HepG2 (cell line): ENCODE results near the gene STK11. TPM values are rescaled to one million over a fixed set of nuclear protein-coding genes. Genes with fewer than 3 reads are reported as not detected.

Experiments
- ATAC-seq: fragments of 200-7000 bp; cut with Tn5 transposase; 3 replicates; pipeline ENCODE4 v1.9.1; 2020; ENCODE audit warnings: mild to moderate bottlenecking, moderate library complexity
- BruUV-seq: library from RNA; stranded (reverse); fragments of 400-500 nt; replicated peaks from 2 replicates; lab custom pipeline; 2021; lab: Mats Ljungman, UMichigan
- CTCF ChIA-PET: fragments of 300-600 bp; formaldehyde crosslinking; extraction: SDS; loops from one replicate; lab custom pipeline; 2021; ENCODE audit warnings: low total read pairs, inconsistent platforms, low intra/inter-chr PET ratio; lab: Yijun Ruan, JAX
- POLR2A ChIA-PET: fragments of 350-600 bp; sonication (Branson Sonifier 250); formaldehyde crosslinking; loops from one replicate; lab custom pipeline; 2020; ENCODE audit warnings: antibody characterized with exemption, inconsistent platforms; lab: Yijun Ruan, JAX
- DNase-seq: peaks from one replicate; pipeline ENCODE4 v3.0.0-alpha.2; 2015; ENCODE audit warnings: low spot score
- FAIRE-seq: peaks from 3 replicates; lab custom pipeline; 2011; peaks lifted over from hg19 to GRCh38; lab: Jason Lieb, UNC
- H2AFZ ChIP-seq: one replicate; pipeline ENCODE4 v1.6.1; 2011; ENCODE audit warnings: low read length, inconsistent platforms
- H3K27ac ChIP-seq: fragments of 300-600 bp; 3 replicates; pipeline ENCODE4 v1.8.0; 2011; ENCODE audit warnings: mixed run types, mild to moderate bottlenecking, mixed read lengths, low read length, inconsistent platforms; ENCODE audit not compliant: insufficient read depth; ENCODE audit errors: extremely low read length
- H3K27me3 ChIP-seq, 2 experiments: fragments of 200-600 bp in 1 of 2; 2 replicates in 1 of 2; 3 replicates in 1 of 2; pipeline versions ENCODE4 v1.6.0 to v1.8.0; 2011; ENCODE audit warnings: low read length in 2 of 2, mild to moderate bottlenecking in 2 of 2, moderate library complexity in 2 of 2, inconsistent platforms in 1 of 2; ENCODE audit not compliant: insufficient read depth in 2 of 2, control insufficient read depth in 1 of 2
- H3K36me3 ChIP-seq, 2 experiments: fragments of 200-600 bp in 1 of 2; replicated peaks in 1 of 2; 2 replicates in 1 of 2; 3 replicates in 1 of 2; pipeline versions ENCODE4 v1.5.1 to v1.8.0; 2011; ENCODE audit warnings: low read length in 2 of 2, inconsistent platforms in 1 of 2; ENCODE audit not compliant: insufficient read depth in 2 of 2, control insufficient read depth in 1 of 2
- H3K4me1 ChIP-seq: 2 replicates; pipeline ENCODE4 v1.5.1; 2012; ENCODE audit warnings: low read length, inconsistent platforms; ENCODE audit not compliant: insufficient read depth
- H3K4me2 ChIP-seq: 2 replicates; pipeline ENCODE4 v1.6.0; 2011; ENCODE audit warnings: low read depth, low read length, inconsistent platforms
- H3K4me3 ChIP-seq, 3 experiments: fragments of 200-600 bp in 1 of 3; sonication (generic), shearing (Covaris generic) in 1 of 3; replicated peaks in 1 of 3; 2 replicates each; pipeline ENCODE4 v1.5.1; 2011 to 2016; ENCODE audit warnings: low read length in 3 of 3, inconsistent platforms in 2 of 3, low read depth in 2 of 3, mild to moderate bottlenecking in 2 of 3, control low read depth in 1 of 3, mixed read lengths in 1 of 3; ENCODE audit not compliant: insufficient read depth in 1 of 3
- H3K79me2 ChIP-seq: one replicate; pipeline ENCODE4 v1.6.1; 2011; ENCODE audit warnings: low read length, inconsistent platforms; ENCODE audit not compliant: insufficient read depth
- H3K9ac ChIP-seq: 2 replicates; pipeline ENCODE4 v1.6.0; 2011; ENCODE audit warnings: mild to moderate bottlenecking, low read depth, low read length, inconsistent platforms; ENCODE audit not compliant: insufficient read depth
- H3K9me3 ChIP-seq: 2 replicates; pipeline ENCODE4 v1.5.1; 2012; ENCODE audit warnings: mild to moderate bottlenecking, low read length
- H4K20me1 ChIP-seq: 2 replicates; pipeline ENCODE4 v1.6.0; 2011; ENCODE audit warnings: inconsistent platforms, mild to moderate bottlenecking, low read length, moderate library complexity; ENCODE audit not compliant: insufficient read depth
- HOXA9 ChIP-seq: sonication (generic); formaldehyde crosslinking; IDR thresholded peaks from 2 replicates; pipeline ENCODE4 v1.8.1; 2022; ENCODE audit warnings: missing genetic modification reagents, mild to moderate bottlenecking, moderate library complexity, borderline replicate concordance
- MLXIP ChIP-seq: sonication (generic); formaldehyde crosslinking; IDR thresholded peaks from 2 replicates; pipeline ENCODE4 v1.9.0; 2021; ENCODE audit warnings: missing genetic modification reagents, borderline replicate concordance
- NCOA2 ChIP-seq: sonication (generic); formaldehyde crosslinking; IDR thresholded peaks from 2 replicates; pipeline ENCODE4 v1.8.0; 2022; ENCODE audit warnings: inconsistent platforms
- NRL ChIP-seq: sonication (generic); formaldehyde crosslinking; IDR thresholded peaks from 2 replicates; pipeline ENCODE4 v1.5.0; 2020; ENCODE audit warnings: missing genetic modification reagents, mild to moderate bottlenecking, moderate library complexity, borderline replicate concordance
- PITX1 ChIP-seq: sonication (generic); formaldehyde crosslinking; IDR thresholded peaks from 2 replicates; pipeline ENCODE4 v1.5.1; 2020; ENCODE audit warnings: mild to moderate bottlenecking, missing genetic modification reagents
- RXRB ChIP-seq: IDR thresholded peaks from 2 replicates; pipeline ENCODE4 v1.6.1; 2016; ENCODE audit warnings: borderline replicate concordance, missing genetic modification reagents, missing compliant biosample characterization
- THAP9 ChIP-seq: sonication (generic); formaldehyde crosslinking; IDR thresholded peaks from 2 replicates; pipeline ENCODE4; 2020; ENCODE audit warnings: missing genetic modification reagents, mild to moderate bottlenecking, borderline replicate concordance
- TRIM22 ChIP-seq: fragments of 450-650 bp; IDR thresholded peaks from 2 replicates; pipeline ENCODE4 v1.6.1; 2017
- ZBTB38 ChIP-seq: sonication (generic); formaldehyde crosslinking; IDR thresholded peaks from 2 replicates; pipeline ENCODE4 v1.5.1; 2020; ENCODE audit warnings: mild to moderate bottlenecking, missing genetic modification reagents
- ZNF12 ChIP-seq: sonication (generic); formaldehyde crosslinking; IDR thresholded peaks from 2 replicates; pipeline ENCODE4 v1.5.0; 2020; ENCODE audit warnings: missing genetic modification reagents
- ZNF251 ChIP-seq: sonication (generic); formaldehyde crosslinking; IDR thresholded peaks from 2 replicates; pipeline ENCODE4 v1.9.0; 2021; ENCODE audit warnings: mild to moderate bottlenecking, missing genetic modification reagents
- ZNF589 ChIP-seq: sonication (generic); formaldehyde crosslinking; conservative IDR thresholded peaks from 2 replicates; pipeline ENCODE4 v1.8.0; 2022; ENCODE audit warnings: mild to moderate bottlenecking, moderate library complexity, missing genetic modification reagents
- ZNF883 ChIP-seq: sonication (generic); formaldehyde crosslinking; IDR thresholded peaks from 2 replicates; pipeline ENCODE4 v1.5.1; 2020; ENCODE audit warnings: mild to moderate bottlenecking, missing genetic modification reagents; ENCODE audit errors: not compliant biosample characterization
- ZSCAN20 ChIP-seq: sonication (generic); formaldehyde crosslinking; IDR thresholded peaks from 2 replicates; pipeline ENCODE4 v1.4.0; 2020; ENCODE audit warnings: missing genetic modification reagents, mild to moderate bottlenecking, borderline replicate concordance
- WGBS: methylation state at CpG from one replicate; pipeline ENCODE4 v1.1.6; 2017; ENCODE audit warnings: low lambda C conversion rate; 5-methylcytosine and 5-hydroxymethylcytosine counted together
- in situ Hi-C: cut with HindIII; loops from 2 replicates; pipeline ENCODE4 v1.10.0; 2017; ENCODE audit warnings: low pct_unique_long_range_greater_than_20kb; ENCODE audit not compliant: extremely low pct_ligation_motif_present
- intact Hi-C: fragments of 100-400 bp; cut with micrococcal nuclease; formaldehyde crosslinking; loops from one replicate; pipeline ENCODE4 v1.10.0; 2022; ENCODE audit not compliant: unreplicated experiment
- polyA plus RNA-seq, 8 experiments: library from polyadenylated mRNA; depleted of rRNA in 3 of 8; stranded (reverse) in 7 of 8; unstranded in 1 of 8; fragments of >200 nt; fragmentation: Illumina TruSeq in 4 of 8; extraction: Trizol in 4 of 8; gene quantifications; 2 replicates each; pipeline versions ENCODE4 v1.2.1 to v1.2.3, GENCODE V29; 2011 to 2016; ENCODE audit warnings: low read depth in 4 of 8, missing spikeins in 1 of 8, mixed read lengths in 1 of 8; ENCODE audit not compliant: insufficient read depth in 1 of 8
- total RNA-seq, 5 experiments: library from RNA; depleted of rRNA; stranded (reverse); fragments of >200 nt; fragmentation: Illumina TruSeq; extraction: Trizol; gene quantifications; 2 replicates each; pipeline ENCODE4 v1.2.3, GENCODE V29; 2016; ENCODE audit warnings: low read depth in 1 of 5

STK11 gene
- total and polyA plus RNA-seq, 2 of the 13 experiments (the other 11 are each of a cell fraction or from before 2014, with no cell fraction given): 27.5 to 43.6 TPM

GRCh38 chr19:1252821-1253513 is 47.4 kb downstream of the STK11 start (continued):
- no peak for TF ChIP-seq THAP9
- TF ChIP-seq ZNF883 (CRISPR knock-in tag): no peak
- no peak for TF ChIP-seq RXRB (CRISPR knock-in tag)
- peak; percentile 26; the same call in 1 of the 2 replicates for TF ChIP-seq ZNF589 (CRISPR knock-in tag)
- TF ChIP-seq, all 625 proteins: peak for 44

- intact Hi-C loops: no loop called here
- TF ChIP-seq ZSCAN20 (CRISPR knock-in tag) (no peak), ZNF251 (CRISPR knock-in tag) (no peak), NCOA2 (CRISPR knock-in tag) (peak; percentile 89), NRL (CRISPR knock-in tag) (0 out of 2 replicates have a peak, but pooled peaks have one; percentile 19), HOXA9 (no peak), PITX1 (CRISPR knock-in tag) (peak; percentile 78; the same call in 1 of the 2 replicates), ZNF12 (CRISPR knock-in tag) (no peak), ZBTB38 (CRISPR knock-in tag) (no peak), MLXIP (CRISPR knock-in tag) (no peak), TRIM22 (no peak)
Measured at GRCh38 chr19:1253514-1254080, 48.0 kb downstream of the STK11 start.

More at GRCh38 chr19:1253514-1254080, 48.0 kb downstream of the STK11 start:
- H3K36me3 ChIP-seq: peaks cover 20 to 48% of the 10 kb centered on the region in 2 experiments
- WGBS: 40% methylated on average over 15 of the region's 23 CpGs
- no peak overlapping the region for H2AFZ ChIP-seq
- peaks cover 60% of the 10 kb centered on the region; the same call in 1 of the 2 replicates for H4K20me1 ChIP-seq
- no peaks in the 10 kb centered on the region for H3K9me3 ChIP-seq
- POLR2A ChIA-PET: interaction anchor here (0.9 to 13.7 kb wide), 10 partner anchors 9 to 155 kb away, joined by 3 to 668 read pairs (median 6); partner anchors contain the start of genes ATP5F1D, CIRBP, EFNA2 and FAM174C
- H3K9ac ChIP-seq: peak overlapping the region; percentile 92
- in situ Hi-C loops: no loop called here
- CTCF ChIA-PET: no interaction called here
- peak overlapping the region; percentile 94 for H3K27ac ChIP-seq
- FAIRE-seq: peak; percentile 77
- H3K4me2 ChIP-seq: peak overlapping the region; percentile 87
- H3K4me3 ChIP-seq: peak overlapping the region; percentile 86 to 90 (median 88); a peak in 3 of 6 replicates
- H3K79me2 ChIP-seq: peaks cover 35% of the 10 kb centered on the region
- H3K27me3 ChIP-seq: no peaks in the 10 kb centered on the region; a peak in 1 of 5 replicates
- peaks cover 53% of the 10 kb centered on the region for H3K4me1 ChIP-seq
- no TSS peak for BruUV-seq
- ATAC-seq: peak; percentile 34
- peak; percentile 85 for DNase-seq
